ENCODE measurements around the gene TGFBR3.

GRCh38 chr1:91699339-91699974, 186.5 kb downstream of the TGFBR3 start:
- TF ChIP-seq CTCF (IDR thresholded peaks at IDR 0.05; ENCODE audit: insufficient read depth, low read depth, low read length) (no peak), EZH2 (IDR thresholded peaks at IDR 0.05; ENCODE audit: insufficient read depth, low read length) (no peak)

All from astrocyte (in vitro differentiated cells and primary cell).